Heart left ventricle (tissue), 16 donors: ENCODE results near the gene ASAP2. TPM values are rescaled to one million over a fixed set of nuclear protein-coding genes. Genes with fewer than 3 reads are reported as not detected.

ENCODE experiments used
- ATAC-seq, 4 donors: fragments of 200-7000 bp; cut with Tn5 transposase; one replicate each; pipeline ENCODE4 v1.9.1; 2020 to 2022; ENCODE audit warnings: moderate library complexity in 4 of 4, mild to moderate bottlenecking in 3 of 4, moderate number of reproducible peaks in 1 of 4
- DNase-seq, 5 donors: peaks; one replicate each; pipeline ENCODE4 v3.0.0-alpha.2; 2020
- H3K27ac ChIP-seq, 12 donors: fragments of 200-600 bp; sonication (generic) in 4 of 12; one replicate each; pipeline versions ENCODE4 v1.5.0 to v1.8.0; 2016 to 2022; ENCODE audit warnings: mild to moderate bottlenecking in 2 of 12
- H3K27me3 ChIP-seq, 9 donors: fragments of 200-600 bp; sonication (generic) in 2 of 9; one replicate each; pipeline versions ENCODE4 v1.5.1 to v1.8.0; 2016 to 2022; ENCODE audit warnings: mild to moderate bottlenecking in 3 of 9
- H3K36me3 ChIP-seq, 9 donors: fragments of 200-600 bp; sonication (generic) in 2 of 9; one replicate each; pipeline versions ENCODE4 v1.5.0 to v1.8.0; 2018 to 2022; ENCODE audit warnings: mild to moderate bottlenecking in 2 of 9
- H3K4me1 ChIP-seq, 12 donors: fragments of 200-600 bp; sonication (generic) in 4 of 12; one replicate each; pipeline versions ENCODE4 v1.5.0 to v1.8.0; 2016 to 2022; ENCODE audit warnings: mild to moderate bottlenecking in 3 of 12
- H3K4me3 ChIP-seq, 12 donors: fragments of 200-600 bp; sonication (generic) in 4 of 12; one replicate each; pipeline versions ENCODE4 v1.5.0 to v1.8.0; 2017 to 2022; ENCODE audit warnings: mild to moderate bottlenecking in 9 of 12, moderate library complexity in 4 of 12
- H3K9me3 ChIP-seq, 12 donors: fragments of 200-600 bp; sonication (generic) in 4 of 12; one replicate each; pipeline versions ENCODE4 v1.5.0 to v1.8.0; 2016 to 2022; ENCODE audit warnings: mild to moderate bottlenecking in 1 of 12
- POLR2A ChIP-seq, 2 donors: fragments of 450-650 bp; IDR thresholded peaks; one replicate each; pipeline ENCODE4 v1.6.1; 2017; ENCODE audit warnings: antibody characterized with exemption in 2 of 2, mild to moderate bottlenecking in 2 of 2, moderate library complexity in 2 of 2
- WGBS, 4 donors: extraction: QIAGEN DNeasy Blood & Tissue Kit in 2 of 4; methylation state at CpG; one replicate each; pipeline versions ENCODE4 v1.1.5 to v1.1.7; 2013 to 2018; 5-methylcytosine and 5-hydroxymethylcytosine counted together
- intact Hi-C, 10 donors: fragments of 100-400 bp; cut with DNase I; formaldehyde crosslinking; loops; one replicate each; pipeline versions ENCODE4 v1.11.1 to v1.14.2; 2022
- long read RNA-seq, 3 donors: library from polyadenylated mRNA; unstranded; transcript quantifications; one replicate each; pipeline ENCODE4 v2.0.0, GENCODE V29; 2020 to 2021
- polyA plus RNA-seq, 2 donors: library from polyadenylated mRNA; stranded (reverse); fragments of 200-250 nt; gene quantifications; one replicate each; pipeline ENCODE4 v1.2.3, GENCODE V29; 2013
- total RNA-seq, 9 donors: library from RNA; depleted of rRNA in 2 of 9; stranded (reverse); fragments of >200 nt in 2 of 9; fragmentation: NEBNext Ultra II Directional in 3 of 9; extraction: Animal tissue kit (Norgen Biotek cat#: 25700) in 3 of 9; gene quantifications; one replicate each; pipeline versions ENCODE4 v1.1.0 to v1.2.4, GENCODE V29; 2016 to 2023
- TF ChIP-seq, protein P1 (sequence below), 12 donors: fragments of 200-600 bp; sonication (generic) in 4 of 12; IDR thresholded peaks; one replicate each; pipeline versions ENCODE4 v1.5.0 to v1.8.0; 2018 to 2022; ENCODE audit warnings: antibody characterized with exemption in 12 of 12, mild to moderate bottlenecking in 5 of 12
- donor health status: ischemic (EF 13 %, LVEDD 7.1; RV severe dilation, severe dysfunction).
- donor health status: healthy with polysubstance abuse.
- donor health status: DM: no; HTN: yes; CAD: no.
- donor health status: DM: no; HTN: no; CAD: no.
- donor health status: ischemic (EF 25% LVEDD 6.9; RV normal size, moderate dysfunction).
- donor health status: ischemic (EF 25% LVEDD 5.7; RV mildly dilated, moderate dysfunction).
- donor health status: healthy.
- donor health status: DM: yes; HTN: yes; CAD: no.
- donor health status: ischemic (EF 35%, LVEDD 5.7; RV mildly dilated, moderate dysfunction).
- donor health status: nonischemic (EF 11% LVEDD 7.7; RV severe dilation, severe dysfunction).
- donor health status: DM: yes; HTN: yes; CAD: no.
- donor health status: PGD.
- donor health status: ischemic (EF 29% LVEDD 5.4; RV normal size, mild dysfunction).
- donor health status: nonischemic (EF 23%, LVEDD 6.1; RV moderate dilation, normal function).

ASAP2 gene
- total RNA-seq, result 10 to 100 TPM in 7 of 9 donors, 1 to 10 TPM in 2; 7.4 to 17.0 (median 12.9) TPM
- polyA plus RNA-seq, result 1 to 10 TPM; 6.7 to 8.0 TPM
- long read RNA-seq, donor 1, full-length matches to known transcripts, result 1 of 7 reads
- long read RNA-seq, donor 1, partial matches to known transcripts, result 4 of 7 reads
- long read RNA-seq, donor 1, other reads (novel, unspliced or antisense), result 2 of 7 reads
- long read RNA-seq, donor 2, partial matches to known transcripts, result 1 of 1 reads
- long read RNA-seq, donor 2, other reads (novel, unspliced or antisense), result 0 of 1 reads
- long read RNA-seq, donor 3, full-length matches to known transcripts, result 1 of 8 reads
- long read RNA-seq, donor 3, partial matches to known transcripts, result 6 of 8 reads
- long read RNA-seq, donor 3, other reads (novel, unspliced or antisense), result 1 of 8 reads

DNA sequence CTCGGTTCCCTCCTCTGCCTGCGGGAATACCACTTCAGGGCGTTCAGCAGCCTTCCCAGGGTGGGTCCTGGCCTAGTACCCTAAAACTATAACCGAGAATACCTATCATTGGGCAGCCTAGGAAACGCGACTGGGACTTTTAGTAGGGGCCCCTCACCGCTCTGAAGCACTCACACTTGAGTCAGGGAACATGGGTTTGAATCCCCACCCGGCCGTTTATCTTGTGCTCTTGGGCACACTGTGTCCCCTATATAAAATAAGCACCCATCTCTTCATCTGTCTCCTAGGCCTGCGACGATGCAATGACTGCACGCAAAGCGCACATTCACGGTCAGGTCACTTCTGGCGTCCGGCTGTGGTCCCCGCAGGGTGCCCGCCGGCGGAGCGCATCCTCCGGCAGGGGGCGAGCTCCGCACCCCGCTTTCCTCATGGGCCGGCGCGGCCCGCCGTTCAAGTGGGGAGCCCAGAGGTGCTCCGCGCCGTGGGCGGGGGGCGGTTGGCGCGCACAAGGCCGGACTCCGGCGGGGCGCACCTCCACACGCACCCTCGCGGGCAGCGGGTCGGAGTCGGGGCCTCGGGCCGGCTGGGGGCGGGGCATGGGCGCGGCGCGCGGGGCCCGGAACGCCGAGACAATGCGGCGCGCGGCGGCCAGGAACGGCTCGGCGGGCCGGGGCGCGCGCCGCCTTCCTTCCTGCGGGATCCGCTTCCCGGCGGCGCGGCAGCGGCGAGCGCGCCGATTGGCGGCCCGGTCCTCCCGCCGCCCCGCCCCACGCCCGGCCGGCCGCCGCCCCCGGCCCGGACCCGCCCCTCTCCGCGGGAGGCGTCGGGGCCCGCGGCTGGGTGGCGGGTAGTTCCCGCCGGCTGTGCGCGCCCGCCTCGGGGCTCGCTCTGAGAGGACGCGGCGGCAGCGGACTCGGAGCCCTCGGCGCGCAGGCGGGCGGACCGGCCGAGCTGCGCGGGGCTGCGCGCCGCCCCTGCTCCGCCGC lies at the start of gene ASAP2:
TSS of gene ASAP2 (plus strand) at position 850 of the 986 bp plus-strand sequence. CDS start 293 bp downstream, outside the sequence.
- peak; percentile 74 to 89 (median 77) for DNase-seq
- peak within 1 kb of the TSS; percentile 56 to 94 (median 88) for H3K27ac ChIP-seq
- no peaks in the 10 kb centered on the region for H3K36me3 ChIP-seq
- WGBS, 4 donors, result 3 to 11% (median 5%) methylated on average over 27 to 128 of the region's 128 CpGs
- peak; percentile 63 to 85 (median 82) for ATAC-seq
- peaks cover 0 to 40% (median 18%) of the 10 kb centered on the region in 12 donors for H3K4me1 ChIP-seq
- peaks cover 0 to 12% (median 0%) of the 10 kb centered on the region in 9 donors for H3K27me3 ChIP-seq
- intact Hi-C loops, result loop anchor here in 9 of 10 donors (1.0 to 10.0 kb wide), 12 partner anchors 51 to 216 kb away; partner anchors contain the start of genes CPSF3 (in 3 of the 9) and ITGB1BP1 (in 3 of the 9)
- no peaks in the 10 kb centered on the region for H3K9me3 ChIP-seq
- peak within 1 kb of the TSS; percentile 60 to 99 (median 86) for H3K4me3 ChIP-seq
- TF ChIP-seq POLR2A (IDR thresholded peaks at IDR 0.05), result no peak
- TF ChIP-seq, protein P1, sequence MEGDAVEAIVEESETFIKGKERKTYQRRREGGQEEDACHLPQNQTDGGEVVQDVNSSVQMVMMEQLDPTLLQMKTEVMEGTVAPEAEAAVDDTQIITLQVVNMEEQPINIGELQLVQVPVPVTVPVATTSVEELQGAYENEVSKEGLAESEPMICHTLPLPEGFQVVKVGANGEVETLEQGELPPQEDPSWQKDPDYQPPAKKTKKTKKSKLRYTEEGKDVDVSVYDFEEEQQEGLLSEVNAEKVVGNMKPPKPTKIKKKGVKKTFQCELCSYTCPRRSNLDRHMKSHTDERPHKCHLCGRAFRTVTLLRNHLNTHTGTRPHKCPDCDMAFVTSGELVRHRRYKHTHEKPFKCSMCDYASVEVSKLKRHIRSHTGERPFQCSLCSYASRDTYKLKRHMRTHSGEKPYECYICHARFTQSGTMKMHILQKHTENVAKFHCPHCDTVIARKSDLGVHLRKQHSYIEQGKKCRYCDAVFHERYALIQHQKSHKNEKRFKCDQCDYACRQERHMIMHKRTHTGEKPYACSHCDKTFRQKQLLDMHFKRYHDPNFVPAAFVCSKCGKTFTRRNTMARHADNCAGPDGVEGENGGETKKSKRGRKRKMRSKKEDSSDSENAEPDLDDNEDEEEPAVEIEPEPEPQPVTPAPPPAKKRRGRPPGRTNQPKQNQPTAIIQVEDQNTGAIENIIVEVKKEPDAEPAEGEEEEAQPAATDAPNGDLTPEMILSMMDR (IDR thresholded peaks at IDR 0.05), result peak; percentile 65 to 94 (median 82)

DNA sequence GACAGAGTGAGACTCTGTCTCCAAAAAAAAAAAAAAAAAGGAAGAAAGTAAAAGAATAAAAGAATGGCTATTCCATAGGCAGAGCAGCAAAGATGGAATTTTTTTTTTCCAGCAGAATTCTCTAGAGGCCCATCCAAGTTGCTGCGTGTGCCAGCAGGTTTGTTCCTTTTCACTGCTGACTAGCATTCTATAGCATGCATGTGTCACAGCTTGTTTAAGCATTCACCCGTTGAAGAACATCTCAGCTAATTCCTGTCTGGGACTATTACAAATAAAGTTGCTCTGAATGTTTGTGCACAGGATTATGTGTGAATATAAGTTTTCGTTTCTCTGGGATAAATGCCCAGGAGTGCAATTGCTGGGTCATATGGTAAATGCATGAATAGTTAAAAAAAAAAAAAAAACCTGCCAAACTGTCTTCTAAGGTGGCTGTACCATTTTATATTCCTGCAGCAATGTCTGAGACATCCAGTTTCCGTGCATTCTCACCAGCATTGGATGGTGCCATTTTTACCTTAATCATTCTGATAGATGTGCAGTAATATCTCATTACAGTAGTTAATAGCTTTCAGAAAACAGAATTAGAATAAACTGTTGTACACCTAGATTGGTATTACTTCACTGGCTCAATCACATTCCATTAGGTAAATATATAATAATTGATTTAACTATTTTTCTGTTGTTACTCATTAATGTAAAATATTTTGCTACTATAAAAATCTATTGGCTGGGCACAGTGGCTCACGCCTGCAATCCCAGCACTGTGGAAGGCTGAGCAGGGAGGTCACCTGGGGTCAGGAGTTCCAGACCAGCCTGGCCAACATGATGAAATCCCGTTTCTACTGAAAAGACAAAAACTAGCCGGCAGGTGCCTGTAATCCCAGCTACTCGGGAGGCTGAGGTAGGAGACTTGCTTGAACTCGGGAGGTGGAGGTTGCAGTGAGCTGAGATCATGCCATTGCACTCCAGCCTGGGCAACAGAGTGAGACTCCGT lies 47.5 kb upstream of the ASAP2 start:
- Histone ChIP-seq H3K36me3 (no peaks in the 10 kb centered on the region), H3K27me3 (no peaks in the 10 kb centered on the region), H3K27ac (no peak overlapping the region), H3K4me3 (no peak overlapping the region), H3K4me1 (peaks cover 0 to 6% (median 0%) of the 10 kb centered on the region in 12 donors), H3K9me3 (peaks cover 0 to 2% (median 0%) of the 10 kb centered on the region in 12 donors)
- ATAC-seq, result no peak
- TF ChIP-seq POLR2A (IDR thresholded peaks at IDR 0.05), result no peak
- TF ChIP-seq, protein P1 (IDR thresholded peaks at IDR 0.05), result no peak
- 74 to 80% (median 78%) methylated on average over 10 of the region's 10 CpGs for WGBS, 4 donors
- no peak for DNase-seq
- intact Hi-C loops, result no loop called here

DNA sequence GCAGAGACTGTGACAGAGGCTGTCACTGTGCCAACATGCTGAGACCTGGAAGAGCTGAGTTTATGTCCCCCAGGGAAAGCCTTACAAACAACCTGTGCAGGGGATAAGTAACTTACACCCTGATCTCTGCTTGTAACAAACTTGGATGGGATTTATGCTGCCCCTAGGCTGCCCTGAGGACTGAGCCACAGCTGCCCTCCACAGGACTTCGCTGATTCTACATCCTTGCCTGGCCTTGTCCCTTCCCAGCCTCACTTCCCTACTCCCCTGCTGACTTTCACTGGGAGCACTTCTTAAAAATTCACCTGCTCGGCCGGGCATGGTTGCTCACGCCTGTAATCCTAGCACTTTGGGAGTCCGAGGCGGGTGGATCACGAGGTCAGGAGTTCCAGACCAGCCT lies 45.9 kb upstream of the ASAP2 start:
- Histone ChIP-seq H3K27me3 (no peaks in the 10 kb centered on the region), H3K36me3 (no peaks in the 10 kb centered on the region), H3K9me3 (no peaks in the 10 kb centered on the region), H3K4me3 (no peak overlapping the region), H3K4me1 (peaks cover 0 to 10% (median under 1%) of the 10 kb centered on the region in 12 donors), H3K27ac (no peak overlapping the region)
- no peak for DNase-seq
- intact Hi-C loops, result no loop called here
- TF ChIP-seq, protein P1 (IDR thresholded peaks at IDR 0.05), result no peak
- TF ChIP-seq POLR2A (IDR thresholded peaks at IDR 0.05), result no peak
- no peak for ATAC-seq
- WGBS, 4 donors, result 83 to 93% (median 85%) methylated on average over 6 to 7 of the region's 7 CpGs
